ENCODE results near the gene FAM168A. TPM values are rescaled to one million over a fixed set of nuclear protein-coding genes. Genes with fewer than 3 reads are reported as not detected.

FAM168A gene
- total RNA-seq, 4 donors from 2014 or later = 17.9 to 33.2 (median 24.7) TPM

DNA sequence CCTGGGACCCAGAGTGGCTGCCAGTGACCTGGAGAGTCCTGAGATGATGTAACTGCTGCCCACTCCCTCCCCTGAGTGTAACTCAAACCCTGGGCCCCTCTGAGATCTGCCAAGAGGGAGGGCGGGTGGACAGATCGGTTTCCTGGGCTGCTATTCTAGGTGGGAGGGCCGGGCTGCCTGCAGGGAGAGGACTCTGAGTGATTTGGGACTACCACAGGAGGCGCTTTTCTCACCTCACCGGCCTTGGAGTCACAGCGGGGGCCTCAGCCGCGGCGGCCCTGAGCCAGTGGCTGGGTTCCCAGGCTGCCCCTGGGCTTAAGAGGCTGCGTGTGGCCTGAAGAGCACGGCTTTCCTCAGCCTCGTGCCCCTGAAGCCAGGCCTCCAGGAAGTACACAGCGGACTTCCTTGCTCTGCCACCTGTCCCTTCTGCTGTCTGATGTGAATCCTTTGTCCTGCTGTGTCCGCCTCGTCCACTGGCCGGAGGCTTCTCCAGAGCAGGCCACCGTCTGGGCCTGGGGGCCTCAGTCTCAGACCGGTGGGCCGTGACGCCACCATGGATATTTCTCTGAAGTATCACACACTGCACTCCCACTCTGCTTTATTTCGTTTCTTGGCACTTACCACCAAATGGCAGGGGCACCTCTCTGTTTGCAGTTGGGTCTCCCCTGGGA is 210.2 kb downstream of the FAM168A start:
- TF ChIP-seq, protein P1, sequence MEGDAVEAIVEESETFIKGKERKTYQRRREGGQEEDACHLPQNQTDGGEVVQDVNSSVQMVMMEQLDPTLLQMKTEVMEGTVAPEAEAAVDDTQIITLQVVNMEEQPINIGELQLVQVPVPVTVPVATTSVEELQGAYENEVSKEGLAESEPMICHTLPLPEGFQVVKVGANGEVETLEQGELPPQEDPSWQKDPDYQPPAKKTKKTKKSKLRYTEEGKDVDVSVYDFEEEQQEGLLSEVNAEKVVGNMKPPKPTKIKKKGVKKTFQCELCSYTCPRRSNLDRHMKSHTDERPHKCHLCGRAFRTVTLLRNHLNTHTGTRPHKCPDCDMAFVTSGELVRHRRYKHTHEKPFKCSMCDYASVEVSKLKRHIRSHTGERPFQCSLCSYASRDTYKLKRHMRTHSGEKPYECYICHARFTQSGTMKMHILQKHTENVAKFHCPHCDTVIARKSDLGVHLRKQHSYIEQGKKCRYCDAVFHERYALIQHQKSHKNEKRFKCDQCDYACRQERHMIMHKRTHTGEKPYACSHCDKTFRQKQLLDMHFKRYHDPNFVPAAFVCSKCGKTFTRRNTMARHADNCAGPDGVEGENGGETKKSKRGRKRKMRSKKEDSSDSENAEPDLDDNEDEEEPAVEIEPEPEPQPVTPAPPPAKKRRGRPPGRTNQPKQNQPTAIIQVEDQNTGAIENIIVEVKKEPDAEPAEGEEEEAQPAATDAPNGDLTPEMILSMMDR (IDR thresholded peaks at IDR 0.05; ENCODE audit: low read depth) = no peak

DNA sequence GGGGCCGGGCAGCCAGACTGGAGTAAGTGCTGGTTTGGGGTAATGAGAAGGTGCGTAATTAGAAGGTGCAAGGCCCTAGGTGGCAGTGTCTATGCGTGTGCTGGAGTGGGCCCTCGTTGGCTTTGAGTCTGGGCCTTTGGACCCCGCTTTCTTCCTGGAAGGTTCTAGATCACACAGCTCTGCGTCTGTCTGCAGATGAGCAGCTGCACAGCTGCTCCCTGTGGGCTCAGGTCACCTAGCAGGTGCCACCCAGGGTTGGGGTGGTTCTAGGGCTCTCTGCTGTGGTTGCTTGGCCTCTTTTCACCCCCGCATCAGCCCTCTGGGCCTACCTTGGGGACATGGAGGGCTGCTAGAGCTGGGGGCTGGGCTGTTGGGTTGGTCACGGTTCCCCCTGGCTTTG is 211.4 kb downstream of the FAM168A start:
- TF ChIP-seq, protein P1 (IDR thresholded peaks at IDR 0.05; ENCODE audit: low read depth) = no peak

DNA sequence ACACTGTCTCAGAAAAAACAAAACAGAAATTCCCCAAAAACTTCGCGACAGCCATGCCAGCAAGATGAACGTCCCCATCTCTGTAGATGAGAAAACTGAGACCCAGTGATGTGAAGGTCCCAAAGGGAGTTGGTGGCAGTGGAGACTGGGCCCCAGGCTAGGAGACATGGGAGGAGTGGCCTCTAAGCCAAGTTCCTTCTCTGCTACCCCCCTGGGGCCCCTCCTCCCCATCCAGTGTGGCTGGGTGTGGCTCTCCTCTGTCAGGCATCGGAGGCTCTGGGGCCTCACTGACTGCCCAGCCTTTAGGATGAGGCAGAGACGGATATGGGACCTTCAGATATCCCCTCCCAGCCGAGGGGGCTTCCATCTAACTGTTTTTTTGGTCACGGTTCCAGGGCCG is 211.9 kb downstream of the FAM168A start:
- TF ChIP-seq, protein P1 (IDR thresholded peaks at IDR 0.05; ENCODE audit: low read depth) = no peak

DNA sequence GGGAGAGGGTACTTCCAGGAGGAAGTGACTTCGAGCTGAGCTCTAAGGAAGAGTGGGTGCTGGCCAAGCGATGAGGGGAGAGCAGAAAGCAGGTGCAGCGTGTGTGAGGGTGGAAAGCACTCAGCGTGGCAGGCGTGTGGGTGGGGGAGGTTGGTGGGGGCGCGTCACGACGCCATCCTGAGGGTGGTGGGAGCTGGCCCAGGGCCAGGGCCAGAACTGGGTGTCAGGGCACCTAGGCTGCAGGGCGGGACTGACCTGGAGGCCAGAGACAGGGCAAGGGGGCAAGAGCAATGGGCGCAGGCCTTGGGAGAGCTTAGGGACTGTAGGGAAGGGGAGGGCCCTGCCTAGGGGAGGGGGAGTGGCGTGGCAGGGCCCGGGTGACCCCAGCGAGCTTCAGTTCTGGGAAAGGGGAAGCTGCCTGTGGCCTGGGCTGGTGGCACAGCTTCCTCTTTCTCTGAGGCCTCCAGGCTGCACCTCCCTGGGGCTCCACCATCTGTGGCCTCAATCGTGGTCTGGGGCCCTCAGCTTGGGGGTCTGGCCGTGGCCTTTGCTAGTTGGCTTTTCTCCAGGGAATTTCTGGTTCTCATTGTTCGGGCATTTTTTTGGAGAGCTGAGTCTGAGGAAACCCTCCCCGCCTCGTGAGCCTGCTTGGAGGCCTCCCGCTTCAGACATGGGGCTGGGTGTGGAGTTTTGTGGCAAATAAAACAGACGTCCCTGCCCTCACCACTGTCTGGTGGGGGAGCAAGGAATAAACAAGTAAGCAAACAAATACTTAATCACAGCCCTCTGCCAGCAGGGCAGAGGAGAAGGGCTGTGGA is 212.8 kb downstream of the FAM168A start:
- TF ChIP-seq, protein P1 (IDR thresholded peaks at IDR 0.05; ENCODE audit: low read depth) = no peak

DNA sequence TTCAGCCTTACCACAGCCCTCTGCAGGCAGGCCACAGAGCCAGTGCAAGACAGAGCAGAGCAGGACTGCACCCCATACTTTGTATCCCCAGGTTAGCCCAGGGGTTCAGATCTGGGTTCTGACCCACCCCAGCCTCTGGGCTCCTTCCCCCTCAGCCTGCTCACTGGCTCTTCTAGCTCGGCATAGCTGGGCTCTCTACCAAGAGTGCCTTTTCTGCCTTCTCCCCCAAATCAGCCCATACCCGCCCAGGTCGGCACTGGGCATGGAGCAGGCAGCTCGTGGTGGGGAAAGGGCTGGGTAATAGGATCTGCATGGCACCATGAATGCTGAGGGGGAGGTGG is 213.4 kb downstream of the FAM168A start:
- TF ChIP-seq, protein P1 (IDR thresholded peaks at IDR 0.05; ENCODE audit: low read depth) = no peak

GRCh38 chr11:73384125-73384441 is 213.8 kb downstream of the FAM168A start:
- TF ChIP-seq, protein P1 (IDR thresholded peaks at IDR 0.05; ENCODE audit: low read depth) = no peak

- TF ChIP-seq, protein P1 (IDR thresholded peaks at IDR 0.05; ENCODE audit: low read depth) = no peak
These were observed 214.4 kb downstream of the FAM168A start for GRCh38 chr11:73383249-73384124.
